ENCODE data around the gene BDH2.

Gene BDH2

GRCh38 chr4:103036169-103036568 is 63.5 kb downstream of the BDH2 start:
- Histone ChIP-seq H3F3A (ENCODE audit: control insufficient read depth, insufficient read depth) (no peaks in the 10 kb centered on the region), H3K27ac (ENCODE audit: low read depth, low read length) (no peak overlapping the region), H3K79me2 (ENCODE audit: control insufficient read depth, low read length) (no peaks in the 10 kb centered on the region), H3K27me3 (ENCODE audit: control insufficient read depth, low read length) (no peaks in the 10 kb centered on the region), H4K20me1 (ENCODE audit: control insufficient read depth, insufficient read depth, low read depth, low read length) (no peaks in the 10 kb centered on the region), H3K36me3 (ENCODE audit: control insufficient read depth, low read length) (peaks cover 7% of the 10 kb centered on the region), H3K9me3 (ENCODE audit: control insufficient read depth, insufficient read depth, low read length) (no peaks in the 10 kb centered on the region), H3K4me1 (ENCODE audit: control insufficient read depth, low read length) (no peaks in the 10 kb centered on the region), H3K4me2 (ENCODE audit: low read length) (no peak overlapping the region), H3K4me3 (ENCODE audit: low read length) (no peak overlapping the region), H3K9me2 (replicated peaks; ENCODE audit: control insufficient read depth, low read length) (no peaks in the 10 kb centered on the region)
- TF ChIP-seq EZH2phosphoT487 (IDR thresholded peaks at IDR 0.05; ENCODE audit: borderline replicate concordance, low read length) (no peak), CTCF (IDR thresholded peaks at IDR 0.05; ENCODE audit: low read depth, low read length, poor library complexity, severe bottlenecking) (no peak)

GRCh38 chr4:103032574-103032973 is 67.1 kb downstream of the BDH2 start:
- Histone ChIP-seq H3K79me2 (ENCODE audit: control insufficient read depth, low read length) (no peaks in the 10 kb centered on the region), H3K36me3 (ENCODE audit: control insufficient read depth, low read length) (peaks cover 17% of the 10 kb centered on the region), H3K4me1 (ENCODE audit: control insufficient read depth, low read length) (no peaks in the 10 kb centered on the region), H3K9me2 (replicated peaks; ENCODE audit: control insufficient read depth, low read length) (no peaks in the 10 kb centered on the region), H3K4me2 (ENCODE audit: low read length) (no peak overlapping the region), H3K27me3 (ENCODE audit: control insufficient read depth, low read length) (no peaks in the 10 kb centered on the region), H3K9me3 (ENCODE audit: control insufficient read depth, insufficient read depth, low read length) (no peaks in the 10 kb centered on the region), H4K20me1 (ENCODE audit: control insufficient read depth, insufficient read depth, low read depth, low read length) (no peaks in the 10 kb centered on the region), H3K4me3 (ENCODE audit: low read length) (no peak overlapping the region), H3K27ac (ENCODE audit: low read depth, low read length) (no peak overlapping the region), H3F3A (ENCODE audit: control insufficient read depth, insufficient read depth) (no peaks in the 10 kb centered on the region)
- TF ChIP-seq EZH2phosphoT487 (IDR thresholded peaks at IDR 0.05; ENCODE audit: borderline replicate concordance, low read length) (no peak), CTCF (IDR thresholded peaks at IDR 0.05; ENCODE audit: low read depth, low read length, poor library complexity, severe bottlenecking) (peak; percentile 65)

GRCh38 chr4:103030791-103031190 is 68.8 kb downstream of the BDH2 start:
- H3K27me3 ChIP-seq (ENCODE audit: control insufficient read depth, low read length) = no peaks in the 10 kb centered on the region
- H3K4me3 ChIP-seq (ENCODE audit: low read length) = no peak overlapping the region
- no peaks in the 10 kb centered on the region for H3K9me2 ChIP-seq (replicated peaks; ENCODE audit: control insufficient read depth, low read length)

More at GRCh38 chr4:103030791-103031190, 68.8 kb downstream of the BDH2 start:
- no peak overlapping the region for H3K27ac ChIP-seq (ENCODE audit: low read depth, low read length)
- H3K36me3 ChIP-seq (ENCODE audit: control insufficient read depth, low read length) = peaks cover 17% of the 10 kb centered on the region
- H3K9me3 ChIP-seq (ENCODE audit: control insufficient read depth, insufficient read depth, low read length) = no peaks in the 10 kb centered on the region
- H4K20me1 ChIP-seq (ENCODE audit: control insufficient read depth, insufficient read depth, low read depth, low read length) = no peaks in the 10 kb centered on the region
- TF ChIP-seq EZH2phosphoT487 (IDR thresholded peaks at IDR 0.05; ENCODE audit: borderline replicate concordance, low read length) (no peak), CTCF (IDR thresholded peaks at IDR 0.05; ENCODE audit: low read depth, low read length, poor library complexity, severe bottlenecking) (no peak)
- no peak overlapping the region for H3K4me2 ChIP-seq (ENCODE audit: low read length)
- H3F3A ChIP-seq (ENCODE audit: control insufficient read depth, insufficient read depth) = no peaks in the 10 kb centered on the region
- H3K4me1 ChIP-seq (ENCODE audit: control insufficient read depth, low read length) = no peaks in the 10 kb centered on the region
- no peaks in the 10 kb centered on the region for H3K79me2 ChIP-seq (ENCODE audit: control insufficient read depth, low read length)
